ENCODE data around the gene CEBPG.

DNA sequence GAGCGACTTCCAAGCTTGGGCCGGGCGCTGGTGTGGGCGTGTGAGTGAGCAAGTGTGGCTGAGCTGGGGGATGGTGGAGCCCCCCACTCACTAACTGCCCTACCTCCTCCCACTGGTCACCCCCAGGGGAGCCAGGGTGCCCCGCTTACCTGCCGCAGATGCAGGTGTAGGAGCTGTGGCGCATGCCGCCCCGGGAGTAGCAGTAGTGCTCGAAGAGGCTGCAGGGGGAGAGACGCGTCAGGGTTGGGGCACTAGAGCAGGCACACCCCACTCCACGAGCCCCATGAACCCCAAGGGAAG is 39.9 kb downstream of the CEBPG start:
- no peak for TF ChIP-seq CTCF (IDR thresholded peaks at IDR 0.05)
- no peak for TF ChIP-seq POLR2AphosphoS5 (IDR thresholded peaks at IDR 0.05)
- no peak for TF ChIP-seq POLR2A (IDR thresholded peaks at IDR 0.05)
- no peak for TF ChIP-seq EP300 (IDR thresholded peaks at IDR 0.05)
